KBM-7 (cell line): ENCODE measurements around the gene PIK3R5.
A peak's percentile ranks its signal among the peaks of the same experiment; 100 is the strongest.
"Not testable (repeated sequence)": the region's sequence is repeated elsewhere in the genome, so short reads cannot be mapped to it uniquely, and the experiment has no call there.

Experiments used
- DNase-seq: peaks from one replicate; pipeline ENCODE4 v3.0.0-alpha.2; 2015
- in situ Hi-C: fragments of 300-500 bp; cut with MboI; formaldehyde crosslinking; loops from 2 replicates; pipeline ENCODE4 v1.14.3; 2020; ENCODE audit warnings: low sequenced_read_pairs, low pct_unique_long_range_greater_than_20kb, mixed read lengths

The PIK3R5 gene

GRCh38 chr17:8988263-8988935 lies 22.9 kb upstream of the PIK3R5 start:
- in situ Hi-C loops: loop anchor here (25.0 kb wide), 1 partner anchor 549 kb away; no protein-coding TSS in a partner anchor
- not testable (repeated sequence) for DNase-seq

GRCh38 chr17:8986295-8986694 lies 20.8 kb upstream of the PIK3R5 start:
- in situ Hi-C loops: loop anchor here (25.0 kb wide), 1 partner anchor 551 kb away; no protein-coding TSS in a partner anchor
- DNase-seq: no peak

- in situ Hi-C loops: loop anchor here (25.0 kb wide), 1 partner anchor 552 kb away; no protein-coding TSS in a partner anchor
- no peak for DNase-seq
Measured at GRCh38 chr17:8985054-8985701, 19.7 kb upstream of the PIK3R5 start.

- in situ Hi-C loops: loop anchor here (25.0 kb wide), 1 partner anchor 553 kb away; no protein-coding TSS in a partner anchor
- DNase-seq: not testable (repeated sequence)
Measured at GRCh38 chr17:8984225-8984624, 18.7 kb upstream of the PIK3R5 start.

- in situ Hi-C loops: loop anchor here (25.0 kb wide), 1 partner anchor 556 kb away; no protein-coding TSS in a partner anchor
Measured at GRCh38 chr17:8981443-8981842, 15.9 kb upstream of the PIK3R5 start.

GRCh38 chr17:8979715-8980114 lies 14.2 kb upstream of the PIK3R5 start:
- in situ Hi-C loops: loop anchor here (25.0 kb wide), 1 partner anchor 558 kb away; no protein-coding TSS in a partner anchor
- no peak for DNase-seq

More at GRCh38 chr17:8981443-8981842, 15.9 kb upstream of the PIK3R5 start:
- DNase-seq: no peak

GRCh38 chr17:8976638-8977037 lies 11.1 kb upstream of the PIK3R5 start:
- in situ Hi-C loops: loop anchor here (25.0 kb wide), 1 partner anchor 561 kb away; no protein-coding TSS in a partner anchor
- no peak for DNase-seq

GRCh38 chr17:8975091-8975725 lies 9.7 kb upstream of the PIK3R5 start:
- in situ Hi-C loops: loop anchor here (25.0 kb wide), 1 partner anchor 562 kb away; no protein-coding TSS in a partner anchor
- DNase-seq: no peak

GRCh38 chr17:8969901-8970300 lies 4.4 kb upstream of the PIK3R5 start:
- no peak for DNase-seq
- in situ Hi-C loops: no loop called here

- in situ Hi-C loops: no loop called here
- DNase-seq: no peak
Measured at GRCh38 chr17:8968503-8968902, 3.0 kb upstream of the PIK3R5 start.

GRCh38 chr17:8967861-8968260 lies 2.4 kb upstream of the PIK3R5 start:
- in situ Hi-C loops: no loop called here

GRCh38 chr17:8966926-8967325 lies 1.4 kb upstream of the PIK3R5 start:
- DNase-seq: peak; percentile 87
- in situ Hi-C loops: no loop called here

More at GRCh38 chr17:8967861-8968260, 2.4 kb upstream of the PIK3R5 start:
- no peak for DNase-seq

GRCh38 chr17:8964801-8965393 lies 610 bp downstream of the PIK3R5 start:
- peak; percentile 44 for DNase-seq

GRCh38 chr17:8963647-8964258 lies 1.8 kb downstream of the PIK3R5 start:
- in situ Hi-C loops: no loop called here
- DNase-seq: peak; percentile 25

More at GRCh38 chr17:8964801-8965393, 610 bp downstream of the PIK3R5 start:
- in situ Hi-C loops: no loop called here

- no peak for DNase-seq
- in situ Hi-C loops: no loop called here
Measured at GRCh38 chr17:8963014-8963413, 2.5 kb downstream of the PIK3R5 start.

GRCh38 chr17:8961829-8962228 lies 3.7 kb downstream of the PIK3R5 start:
- DNase-seq: no peak
- in situ Hi-C loops: no loop called here

GRCh38 chr17:8960325-8961140 lies 5.0 kb downstream of the PIK3R5 start:
- in situ Hi-C loops: no loop called here
- no peak for DNase-seq

GRCh38 chr17:8959312-8959918 lies 6.1 kb downstream of the PIK3R5 start:
- DNase-seq: no peak
- in situ Hi-C loops: no loop called here
